Stimulated activated CD4-positive, alpha-beta T cell treated with anti-CD3 and anti-CD28 coated beads, TNF-alpha, amount 100 ng/mL, for 48 hours (primary cell): ENCODE results near the gene PSMD12.

Source experiments
- DNase-seq, 3 donors: peaks; one replicate each; pipeline ENCODE4 v3.0.0-alpha.2; 2020; ENCODE audit warnings: low read depth in 3 of 3

PSMD12 gene

GRCh38 chr17:67386965-67387551 is 20.7 kb upstream of the PSMD12 start:
- peak; percentile 49 to 72 (median 69) for DNase-seq

DNA sequence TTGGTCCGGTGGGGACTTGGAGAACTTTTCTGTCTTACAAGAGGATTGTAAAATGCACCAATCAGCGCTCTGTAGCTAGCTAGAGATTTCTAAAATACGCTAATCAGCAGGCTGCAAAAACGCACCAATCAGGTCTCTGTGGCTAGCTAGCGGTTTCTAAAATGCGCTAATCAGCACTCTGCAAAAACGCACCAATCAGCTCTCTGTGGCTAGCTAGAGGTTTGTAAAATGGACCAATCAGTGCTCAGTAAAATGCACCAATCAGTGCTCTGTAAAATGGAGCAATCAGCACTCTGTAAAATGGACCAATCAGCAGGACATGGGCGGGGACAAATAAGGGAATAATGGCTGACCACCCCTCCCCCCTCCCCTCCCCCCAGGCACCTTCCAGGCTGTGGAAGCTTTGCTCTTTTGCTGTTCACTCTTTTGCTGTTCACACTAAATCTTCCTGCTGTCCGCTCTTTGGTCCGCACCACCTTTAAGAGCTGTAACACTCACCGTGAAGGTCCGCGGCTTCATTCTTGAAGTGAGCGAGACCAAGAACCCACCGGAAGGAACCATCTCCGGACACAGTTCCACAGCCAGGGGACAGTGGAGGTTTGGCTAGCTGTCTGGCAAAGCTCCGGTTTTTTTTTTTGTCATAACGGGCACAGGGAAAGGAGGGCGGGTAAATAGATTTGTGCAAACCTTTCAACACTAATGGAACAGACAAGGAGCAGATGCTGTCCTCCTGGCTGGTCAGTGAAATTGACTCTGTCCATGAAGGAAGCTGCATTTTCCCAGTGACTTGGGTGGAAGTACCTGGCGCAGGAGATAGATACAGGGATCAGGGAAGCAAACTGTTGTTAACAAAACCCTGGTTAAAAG is 19.0 kb upstream of the PSMD12 start:
- DNase-seq = no peak

DNA sequence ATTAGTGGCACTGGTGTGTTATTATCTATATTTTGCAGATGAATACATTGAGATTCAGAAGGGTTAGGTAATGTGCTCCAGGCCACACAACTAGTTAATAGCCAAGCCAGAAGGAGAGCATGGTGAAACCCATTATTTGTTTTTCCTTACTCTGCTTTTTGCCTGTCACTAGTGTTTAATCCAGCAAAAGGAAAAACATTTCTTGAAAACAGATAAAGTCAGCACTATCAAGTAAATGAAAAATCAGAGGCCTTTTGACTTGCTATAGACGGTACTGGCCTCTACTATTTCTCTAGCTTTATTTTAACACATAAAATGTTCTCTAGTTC is 15.5 kb upstream of the PSMD12 start:
- no peak for DNase-seq

DNA sequence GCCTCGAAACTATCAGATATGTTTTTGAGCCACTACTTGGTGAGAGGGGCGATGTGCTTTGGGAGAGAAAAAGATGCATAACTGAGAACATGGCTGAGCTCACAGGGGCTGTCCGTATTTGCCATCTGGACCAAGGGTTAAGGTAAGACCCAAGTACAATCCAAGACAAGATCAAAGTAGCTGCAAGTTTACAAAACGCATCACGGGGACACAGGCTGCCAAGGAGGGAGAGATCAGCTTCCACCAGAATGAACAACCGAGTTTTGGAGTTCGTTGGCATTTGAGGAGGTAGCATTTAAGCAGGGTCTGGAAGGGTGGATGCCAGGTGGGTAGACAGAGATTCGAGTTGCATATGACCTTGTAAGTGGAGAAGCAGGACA is 12.9 kb upstream of the PSMD12 start:
- DNase-seq = no peak

DNA sequence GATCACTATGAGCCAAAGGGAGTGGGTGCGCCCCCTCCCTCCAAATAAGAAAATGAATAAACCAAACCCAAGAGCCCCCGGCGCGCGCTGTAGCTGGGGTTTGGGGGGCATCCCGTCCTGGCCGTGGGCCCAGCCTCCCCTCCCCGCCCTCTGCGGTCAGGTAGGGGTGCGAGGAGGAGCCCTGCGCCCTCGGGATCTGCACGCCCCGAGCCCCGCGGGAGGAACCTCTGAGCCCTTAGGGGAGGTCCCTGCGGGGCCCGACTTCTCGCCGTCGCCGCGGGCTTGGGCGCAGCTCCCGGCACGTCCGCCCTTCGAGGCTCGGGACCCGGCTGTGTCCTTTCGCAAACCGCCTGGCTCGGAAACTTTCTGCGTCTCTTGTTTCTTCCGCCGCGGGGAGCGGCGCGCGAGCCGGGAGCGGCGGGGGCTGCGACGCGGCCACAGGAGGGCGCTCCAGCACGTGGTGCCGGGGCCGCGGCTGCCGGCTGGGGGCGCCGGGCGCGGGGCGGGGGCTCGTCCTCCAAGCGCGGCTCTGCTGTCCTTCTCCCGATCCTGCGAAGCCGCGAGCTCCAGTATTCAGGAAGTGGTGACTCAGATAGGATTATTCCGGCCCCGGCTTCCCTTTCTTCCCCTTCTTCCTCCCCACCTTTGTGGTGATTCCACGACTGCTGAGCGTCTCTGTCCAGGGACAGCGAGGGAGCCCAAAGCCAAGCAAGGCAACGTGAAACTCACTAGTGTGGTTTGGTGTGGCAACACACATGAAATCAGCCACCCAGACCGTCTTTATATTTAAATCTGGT is 12.3 kb upstream of the PSMD12 start:
- peak; percentile 55 to 77 (median 60) for DNase-seq

DNA sequence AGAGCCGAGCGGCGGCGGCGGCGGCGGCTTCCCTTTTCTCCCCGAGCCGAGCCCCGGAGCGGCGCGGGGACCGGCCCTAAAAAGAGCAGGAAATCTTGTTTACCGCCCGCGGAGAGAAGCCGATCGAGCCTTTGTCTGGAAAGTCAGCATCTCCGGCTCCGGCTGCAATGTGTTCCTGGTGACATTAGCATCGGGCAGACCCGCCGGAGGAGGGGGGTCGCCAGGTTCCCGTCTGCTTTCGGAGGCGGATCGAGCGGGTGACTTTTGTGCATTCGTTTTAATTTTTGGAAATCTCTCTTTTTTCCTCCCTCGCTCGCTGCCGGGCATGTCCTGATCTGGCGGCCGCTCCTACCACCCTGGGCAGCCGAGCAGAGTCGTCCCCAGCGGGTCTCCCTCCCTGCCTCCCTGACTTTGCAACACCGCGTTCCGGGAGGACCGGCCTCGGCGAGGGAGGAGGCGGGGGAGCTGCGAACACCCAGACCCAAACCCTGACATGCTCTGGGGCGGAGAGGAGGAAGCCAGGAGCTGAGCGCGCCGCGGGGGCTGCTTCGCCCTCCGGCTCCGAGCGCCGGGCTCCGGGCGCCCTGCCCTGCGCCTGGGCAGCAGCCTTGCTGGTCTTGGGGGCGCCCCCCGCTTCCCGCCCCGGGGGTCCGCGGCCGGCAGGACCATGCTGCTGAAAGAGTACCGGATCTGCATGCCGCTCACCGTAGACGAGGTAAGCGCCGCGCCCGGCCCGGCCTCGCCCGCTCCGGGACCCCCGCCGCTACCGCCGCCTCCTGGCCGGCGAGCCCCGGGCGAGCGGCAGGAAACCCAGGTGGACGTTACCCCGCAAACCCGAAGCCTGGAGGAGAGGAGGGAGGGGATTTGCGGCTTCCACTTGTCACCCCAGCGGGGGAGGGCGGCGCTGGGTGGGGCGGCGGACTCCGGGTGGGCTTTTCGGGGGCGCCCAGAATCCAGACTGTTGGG is 11.4 kb upstream of the PSMD12 start:
- peak in 2 of 3 donors; percentile 42 to 43 for DNase-seq

DNA sequence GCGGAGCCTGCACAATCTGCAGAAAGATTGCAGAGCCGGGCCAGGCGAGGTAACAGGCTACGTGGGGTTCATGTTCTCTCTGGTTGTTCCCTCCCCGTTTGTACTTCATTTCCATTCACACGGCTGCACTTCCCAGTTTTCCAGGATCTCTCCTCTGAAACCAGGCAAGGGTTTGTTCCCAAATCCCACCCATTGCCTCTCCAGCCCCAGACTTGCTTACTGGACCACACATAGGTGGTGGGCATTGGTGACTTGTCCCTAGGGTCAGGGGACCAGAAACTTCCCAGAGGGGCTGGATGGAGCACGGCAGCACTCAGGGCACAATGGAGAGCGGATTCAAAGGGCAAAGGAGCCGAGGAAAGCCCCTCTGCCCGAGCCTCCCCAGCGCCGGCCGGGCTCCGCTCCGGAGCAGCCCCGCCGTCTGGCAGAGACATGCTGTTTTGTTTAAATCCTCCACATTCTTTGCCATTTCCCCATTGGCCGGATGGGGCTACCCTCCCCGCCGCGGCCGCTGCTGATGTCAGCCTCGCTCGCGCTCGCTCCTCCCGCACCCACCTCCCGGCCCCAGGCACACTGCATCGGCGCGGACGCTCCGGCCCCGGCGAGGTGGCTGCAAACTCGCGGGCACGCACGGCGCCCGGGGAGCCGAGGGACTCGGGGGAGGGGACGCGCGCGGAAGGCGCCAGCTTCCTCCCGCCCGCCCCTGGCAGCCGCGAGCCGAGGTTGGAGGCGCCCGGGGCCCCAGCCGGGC is 10.5 kb upstream of the PSMD12 start, which contains the start of gene PITPNC1:
PITPNC1 (plus strand) TSS at position 545 of the 751 bp plus-strand sequence.
- peak; percentile 73 to 84 (median 78) for DNase-seq

DNA sequence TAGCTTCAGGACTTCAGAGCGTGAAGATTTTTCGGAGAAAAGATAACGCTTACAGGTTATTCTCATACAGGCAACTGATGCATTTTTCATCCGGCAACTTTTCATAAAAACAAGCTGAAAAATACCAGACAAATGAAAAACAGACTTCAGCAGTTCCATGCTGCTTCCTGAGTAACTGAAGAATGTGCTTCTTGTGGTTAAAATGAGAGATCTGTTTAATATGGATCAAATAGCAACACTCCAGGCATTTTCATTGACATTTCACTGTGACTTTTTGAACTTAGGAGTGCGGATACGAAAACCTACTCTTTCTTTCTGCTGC is 10.0 kb upstream of the PSMD12 start:
- no peak for DNase-seq

DNA sequence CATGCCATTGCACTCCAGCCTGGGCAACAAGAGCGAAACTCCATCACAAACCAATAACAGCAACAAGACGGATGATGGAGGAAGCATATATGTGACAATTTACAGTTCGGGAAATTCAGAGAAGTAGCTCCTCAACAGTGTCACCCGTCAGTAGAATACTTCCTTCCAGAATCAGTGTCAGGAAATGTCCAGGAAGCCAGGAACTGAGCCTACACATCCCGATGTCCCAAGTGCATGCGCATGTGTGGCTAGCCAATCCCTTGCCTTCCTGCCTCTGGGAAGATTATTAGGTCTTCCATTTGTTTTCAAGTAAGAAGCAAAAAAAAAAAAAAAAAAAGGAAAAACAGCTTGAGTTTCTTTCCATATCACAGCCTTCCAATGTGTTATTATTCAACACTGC is 9.3 kb upstream of the PSMD12 start:
- no peak for DNase-seq

DNA sequence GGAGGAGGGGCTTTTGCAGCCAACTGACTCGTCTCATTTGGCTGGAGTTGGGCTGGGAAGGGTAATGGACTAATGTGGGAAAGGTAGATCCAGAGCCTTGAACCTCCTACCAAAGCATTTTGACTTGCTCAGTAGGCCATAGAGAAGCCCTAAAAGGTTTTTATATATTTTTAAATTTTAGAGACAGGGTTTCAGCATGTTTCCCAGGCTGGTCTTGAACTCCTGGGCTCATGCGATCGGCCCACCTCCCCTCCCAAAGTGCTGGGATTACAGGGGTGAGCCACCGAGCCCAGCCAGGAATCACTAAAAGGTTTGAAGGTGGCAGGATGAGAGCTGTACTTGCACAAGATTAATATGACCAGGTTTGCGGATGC is 8.7 kb upstream of the PSMD12 start:
- no peak for DNase-seq

DNA sequence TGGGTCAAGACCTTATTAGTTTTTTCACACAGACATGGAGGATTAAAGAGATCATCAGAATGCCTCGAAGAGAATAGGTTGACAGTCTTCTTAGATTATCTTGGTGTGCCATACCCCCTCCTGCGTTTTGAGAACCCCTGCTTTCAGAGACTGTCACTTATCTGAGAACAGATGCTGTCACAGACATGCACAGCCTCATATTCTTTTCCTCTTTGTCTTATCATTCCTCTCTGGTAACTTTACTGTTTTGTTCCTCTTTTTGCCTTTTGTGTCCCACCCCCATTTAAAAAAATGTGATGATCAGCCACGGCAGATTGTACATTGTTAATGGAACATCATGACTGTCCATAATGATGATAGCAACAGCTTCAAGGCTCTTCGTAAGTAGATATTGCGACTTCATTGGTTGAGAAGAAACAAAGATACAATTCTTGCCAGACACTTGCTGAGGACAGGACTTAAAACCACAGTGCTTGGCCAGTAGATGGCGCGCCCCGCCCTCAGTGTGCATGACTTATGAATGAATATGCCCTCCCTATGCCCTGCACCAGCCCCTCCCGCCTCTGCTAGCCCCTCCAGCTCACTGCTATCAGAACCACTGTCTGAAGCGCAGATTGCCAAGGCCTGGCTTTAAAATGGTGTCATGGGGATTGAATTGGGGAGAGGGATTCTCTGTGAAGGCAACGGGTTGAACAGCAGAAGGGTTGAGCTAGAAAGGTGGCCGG is 8.1 kb upstream of the PSMD12 start:
- DNase-seq = peak; percentile 75 to 86 (median 76)

- DNase-seq = no peak
Observed at GRCh38 chr17:67372751-67373150, 6.4 kb upstream of the PSMD12 start.

- no peak for DNase-seq
Observed at GRCh38 chr17:67369676-67370075, 3.3 kb upstream of the PSMD12 start.

GRCh38 chr17:67365738-67366192 is 612 bp downstream of the PSMD12 start:
- no peak for DNase-seq

GRCh38 chr17:67364847-67365737 is 1.3 kb downstream of the PSMD12 start:
- no peak for DNase-seq

- DNase-seq = no peak
Observed at GRCh38 chr17:67362173-67362572, 4.2 kb downstream of the PSMD12 start.

GRCh38 chr17:67360880-67361279 is 5.5 kb downstream of the PSMD12 start:
- DNase-seq = no peak

DNA sequence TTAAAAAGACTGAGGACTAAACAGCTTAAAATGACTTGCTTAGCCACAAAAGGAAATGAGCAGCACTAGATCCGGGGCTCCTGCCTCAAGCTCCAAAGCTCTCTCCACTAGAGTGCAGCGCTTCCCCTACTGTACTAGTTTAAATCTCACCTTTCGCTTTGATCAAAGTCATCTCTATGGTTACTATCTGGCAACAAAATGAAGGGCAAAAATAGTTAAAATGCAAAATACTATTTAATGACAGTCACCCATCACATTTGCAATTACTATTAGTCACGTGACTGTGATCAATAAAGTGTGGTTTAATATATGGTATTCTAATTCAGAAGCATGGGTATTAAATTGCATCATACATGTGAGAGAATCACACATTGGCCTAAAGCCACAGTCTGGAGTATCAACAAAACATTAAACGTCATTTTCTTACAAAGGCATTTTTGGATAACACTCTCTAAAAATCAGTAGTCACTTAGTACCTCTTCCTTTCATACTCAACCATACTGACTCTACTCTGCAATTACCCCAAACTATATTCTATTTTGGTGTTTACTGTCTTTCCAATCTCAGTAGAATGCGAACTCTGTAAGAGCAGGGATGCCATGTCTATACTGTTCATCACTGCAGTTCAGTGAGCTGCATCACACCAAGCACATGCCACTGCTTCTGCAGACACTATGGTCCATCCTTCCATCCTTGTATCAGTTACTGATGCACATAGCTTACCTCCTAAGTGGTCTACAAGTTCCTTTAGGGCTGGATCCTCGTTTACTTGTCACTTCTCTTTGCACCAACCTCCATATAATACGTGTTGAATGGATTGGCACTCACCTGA is 6.2 kb downstream of the PSMD12 start:
- peak in 1 of 3 donors; percentile 38 for DNase-seq
